ENCODE results near the gene TSHR. TPM values are rescaled to one million over a fixed set of nuclear protein-coding genes. Genes with fewer than 3 reads are reported as not detected.

TSHR gene
- total RNA-seq, 3 donors from 2014 or later (not counting 1 experiment from before 2014, with no cell fraction given), result 0.80 TPM; not detected in 2

- no peak for ATAC-seq
- Mint-ChIP-seq H3K27me3 (ENCODE audit: low read depth in 2 of 2) (peaks cover 18 to 19% of the 10 kb centered on the region in 2 donors), H3K4me3 (no peak overlapping the region), H3K36me3 (no peaks in the 10 kb centered on the region), H3K9me3 (no peaks in the 10 kb centered on the region), H3K4me1 (peaks cover 29 to 30% of the 10 kb centered on the region in 2 donors), H3K27ac (peak overlapping the region in 1 of 2 donors; percentile 46)
- H3K27ac ChIP-seq (ENCODE audit: low read length), result no peak overlapping the region
- H3K9me3 ChIP-seq (ENCODE audit: control insufficient read depth, insufficient read depth, low read length), result no peaks in the 10 kb centered on the region
- no peaks in the 10 kb centered on the region for H3K36me3 ChIP-seq (ENCODE audit: control insufficient read depth, insufficient read depth, low read length)
- intact Hi-C loops (cut with micrococcal nuclease), result no loop called here
- H3K4me1 ChIP-seq (ENCODE audit: control insufficient read depth, insufficient read depth, low read length), result peaks cover 18% of the 10 kb centered on the region
- no peak for TF ChIP-seq CTCF (IDR thresholded peaks at IDR 0.05)
- WGBS (ENCODE audit: insufficient coverage), result 92% methylated on average over 1 of the region's 2 CpGs
- no peak overlapping the region for H3K4me3 ChIP-seq (ENCODE audit: low read length)
- H3K27me3 ChIP-seq (ENCODE audit: control insufficient read depth, insufficient read depth, low read length), result peaks cover 7% of the 10 kb centered on the region
- no peak for DNase-seq
These were observed 2.2 kb downstream of the TSHR start for GRCh38 chr14:80957613-80958012.

GRCh38 chr14:80958226-80958625 is 2.8 kb downstream of the TSHR start:
- Mint-ChIP-seq H3K4me1 (peaks cover 29 to 30% of the 10 kb centered on the region in 2 donors), H3K4me3 (no peak overlapping the region), H3K27ac (peak overlapping the region; percentile 10 to 46), H3K27me3 (ENCODE audit: low read depth in 2 of 2) (peaks cover 16 to 17% of the 10 kb centered on the region in 2 donors), H3K36me3 (no peaks in the 10 kb centered on the region), H3K9me3 (no peaks in the 10 kb centered on the region)
- Histone ChIP-seq H3K4me1 (ENCODE audit: control insufficient read depth, insufficient read depth, low read length) (peaks cover 18% of the 10 kb centered on the region), H3K27me3 (ENCODE audit: control insufficient read depth, insufficient read depth, low read length) (peaks cover 7% of the 10 kb centered on the region), H3K36me3 (ENCODE audit: control insufficient read depth, insufficient read depth, low read length) (no peaks in the 10 kb centered on the region), H3K27ac (ENCODE audit: low read length) (no peak overlapping the region), H3K9me3 (ENCODE audit: control insufficient read depth, insufficient read depth, low read length) (no peaks in the 10 kb centered on the region), H3K4me3 (ENCODE audit: low read length) (no peak overlapping the region)
- 97% methylated on average over 2 of the region's 2 CpGs for WGBS (ENCODE audit: insufficient coverage)
- ATAC-seq, result no peak
- no peak for DNase-seq
- no peak for TF ChIP-seq CTCF (IDR thresholded peaks at IDR 0.05)
- intact Hi-C loops (cut with micrococcal nuclease), result no loop called here

GRCh38 chr14:80958939-80959338 is 3.5 kb downstream of the TSHR start:
- peak overlapping the region; percentile 83 to 86 for H3K27ac Mint-ChIP-seq

More at GRCh38 chr14:80958939-80959338, 3.5 kb downstream of the TSHR start:
- Histone ChIP-seq H3K27ac (ENCODE audit: low read length) (peak overlapping the region; percentile 34), H3K4me1 (ENCODE audit: control insufficient read depth, insufficient read depth, low read length) (peaks cover 18% of the 10 kb centered on the region), H3K9me3 (ENCODE audit: control insufficient read depth, insufficient read depth, low read length) (no peaks in the 10 kb centered on the region), H3K4me3 (ENCODE audit: low read length) (no peak overlapping the region), H3K27me3 (ENCODE audit: control insufficient read depth, insufficient read depth, low read length) (peaks cover 7% of the 10 kb centered on the region), H3K36me3 (ENCODE audit: control insufficient read depth, insufficient read depth, low read length) (no peaks in the 10 kb centered on the region)
- H3K4me1 Mint-ChIP-seq, result peaks cover 29 to 30% of the 10 kb centered on the region in 2 donors
- WGBS (ENCODE audit: insufficient coverage), result 100% methylated on average over 1 of the region's 3 CpGs
- no peaks in the 10 kb centered on the region for H3K36me3 Mint-ChIP-seq
- no peak overlapping the region for H3K4me3 Mint-ChIP-seq
- no peaks in the 10 kb centered on the region for H3K9me3 Mint-ChIP-seq
- no peak for ATAC-seq
- no peak for TF ChIP-seq CTCF (IDR thresholded peaks at IDR 0.05)
- H3K27me3 Mint-ChIP-seq (ENCODE audit: low read depth in 2 of 2), result peaks cover 16 to 17% of the 10 kb centered on the region in 2 donors
- intact Hi-C loops (cut with micrococcal nuclease), result no loop called here
- DNase-seq, result no peak
